ENCODE results near the gene TP63.

The TP63 gene

GRCh38 chr3:189942948-189943347 lies 311.8 kb downstream of the TP63 start:
- no peak for DNase-seq

- no peak for DNase-seq
Measured at GRCh38 chr3:189944285-189945145, 313.3 kb downstream of the TP63 start.

GRCh38 chr3:189945935-189946709 lies 314.9 kb downstream of the TP63 start:
- no peak for DNase-seq
